ENCODE results near the gene RTF2. TPM values are rescaled to one million over a fixed set of nuclear protein-coding genes. Genes with fewer than 3 reads are reported as not detected.

RTF2 gene
- total RNA-seq, 2 experiments from 2014 or later, result 63.6 to 72.7 TPM

DNA sequence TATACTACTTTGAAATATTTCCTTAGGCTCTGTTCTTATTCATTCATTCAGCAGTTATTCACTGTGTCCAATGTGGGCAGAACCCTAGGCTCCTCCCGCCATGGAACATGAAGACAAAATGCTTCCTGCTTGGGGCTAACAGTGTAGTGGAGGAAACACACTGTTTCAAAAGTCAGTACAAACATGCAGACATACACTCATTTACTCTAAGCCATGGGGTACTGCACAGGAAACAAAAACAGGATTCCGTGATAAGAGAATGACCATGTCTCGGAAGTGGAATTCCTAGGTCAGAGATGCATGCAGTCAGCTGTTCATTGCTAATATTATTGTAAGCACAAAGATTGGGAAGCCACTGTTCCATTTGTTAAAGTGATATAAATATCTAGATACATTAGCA lies 37.7 kb downstream of the RTF2 start:
- Histone ChIP-seq H3K4me3 (ENCODE audit: low read depth, low read length, poor library complexity, severe bottlenecking) (no peak overlapping the region), H3K27ac (ENCODE audit: low read depth, low read length, poor library complexity, severe bottlenecking) (no peak overlapping the region), H3K4me1 (ENCODE audit: insufficient read depth, low read length, poor library complexity, severe bottlenecking) (no peaks in the 10 kb centered on the region), H3K9me3 (ENCODE audit: low read length) (no peaks in the 10 kb centered on the region), H2AFZ (ENCODE audit: low read length) (no peak overlapping the region), H3K79me2 (ENCODE audit: insufficient read depth, low read depth, low read length) (no peaks in the 10 kb centered on the region), H3K36me3 (ENCODE audit: insufficient read depth, low read length) (peaks cover 14% of the 10 kb centered on the region), H3K4me2 (ENCODE audit: low read length) (no peak overlapping the region), H3K9me2 (ENCODE audit: insufficient read depth, low read length) (no peaks in the 10 kb centered on the region), H4K20me1 (ENCODE audit: insufficient read depth, low read length) (no peaks in the 10 kb centered on the region)
- no peak for TF ChIP-seq EZH2phosphoT487 (IDR thresholded peaks at IDR 0.05; ENCODE audit: borderline replicate concordance, low read depth, low read length)
- TF ChIP-seq CTCF (conservative IDR thresholded peaks at IDR 0.05; ENCODE audit: low read length), result no peak
- POLR2A ChIA-PET, result interaction anchor here (0.8 kb wide), 1 partner anchor 7 kb away, joined by 5 read pairs; no protein-coding TSS in a partner anchor
- CTCF ChIA-PET (ENCODE audit: unreplicated experiment), result no interaction called here
- no peak for DNase-seq (ENCODE audit: low spot score)
- intact Hi-C loops (cut with micrococcal nuclease; ENCODE audit: unreplicated experiment), result no loop called here
- BruUV-seq (replicated peaks), result no TSS peak

- H4K20me1 ChIP-seq (ENCODE audit: insufficient read depth, low read length), result no peaks in the 10 kb centered on the region
- DNase-seq (ENCODE audit: low spot score), result no peak
- H3K27ac ChIP-seq (ENCODE audit: low read depth, low read length, poor library complexity, severe bottlenecking), result no peak overlapping the region
- H2AFZ ChIP-seq (ENCODE audit: low read length), result no peak overlapping the region
- H3K4me1 ChIP-seq (ENCODE audit: insufficient read depth, low read length, poor library complexity, severe bottlenecking), result no peaks in the 10 kb centered on the region
- no peaks in the 10 kb centered on the region for H3K79me2 ChIP-seq (ENCODE audit: insufficient read depth, low read depth, low read length)
- H3K9me2 ChIP-seq (ENCODE audit: insufficient read depth, low read length), result no peaks in the 10 kb centered on the region
- no peaks in the 10 kb centered on the region for H3K9me3 ChIP-seq (ENCODE audit: low read length)
- no peak for TF ChIP-seq CTCF (conservative IDR thresholded peaks at IDR 0.05; ENCODE audit: low read length)
- TF ChIP-seq EZH2phosphoT487 (IDR thresholded peaks at IDR 0.05; ENCODE audit: borderline replicate concordance, low read depth, low read length), result no peak
- intact Hi-C loops (cut with micrococcal nuclease; ENCODE audit: unreplicated experiment), result no loop called here
- POLR2A ChIA-PET, result no interaction called here
- no peak overlapping the region for H3K4me2 ChIP-seq (ENCODE audit: low read length)
- CTCF ChIA-PET (ENCODE audit: unreplicated experiment), result no interaction called here
- no peak overlapping the region for H3K4me3 ChIP-seq (ENCODE audit: low read depth, low read length, poor library complexity, severe bottlenecking)
- peaks cover 22% of the 10 kb centered on the region for H3K36me3 ChIP-seq (ENCODE audit: insufficient read depth, low read length)
- BruUV-seq (replicated peaks), result no TSS peak
Observed at GRCh38 chr20:56511926-56512325, 43.5 kb downstream of the RTF2 start.

DNA sequence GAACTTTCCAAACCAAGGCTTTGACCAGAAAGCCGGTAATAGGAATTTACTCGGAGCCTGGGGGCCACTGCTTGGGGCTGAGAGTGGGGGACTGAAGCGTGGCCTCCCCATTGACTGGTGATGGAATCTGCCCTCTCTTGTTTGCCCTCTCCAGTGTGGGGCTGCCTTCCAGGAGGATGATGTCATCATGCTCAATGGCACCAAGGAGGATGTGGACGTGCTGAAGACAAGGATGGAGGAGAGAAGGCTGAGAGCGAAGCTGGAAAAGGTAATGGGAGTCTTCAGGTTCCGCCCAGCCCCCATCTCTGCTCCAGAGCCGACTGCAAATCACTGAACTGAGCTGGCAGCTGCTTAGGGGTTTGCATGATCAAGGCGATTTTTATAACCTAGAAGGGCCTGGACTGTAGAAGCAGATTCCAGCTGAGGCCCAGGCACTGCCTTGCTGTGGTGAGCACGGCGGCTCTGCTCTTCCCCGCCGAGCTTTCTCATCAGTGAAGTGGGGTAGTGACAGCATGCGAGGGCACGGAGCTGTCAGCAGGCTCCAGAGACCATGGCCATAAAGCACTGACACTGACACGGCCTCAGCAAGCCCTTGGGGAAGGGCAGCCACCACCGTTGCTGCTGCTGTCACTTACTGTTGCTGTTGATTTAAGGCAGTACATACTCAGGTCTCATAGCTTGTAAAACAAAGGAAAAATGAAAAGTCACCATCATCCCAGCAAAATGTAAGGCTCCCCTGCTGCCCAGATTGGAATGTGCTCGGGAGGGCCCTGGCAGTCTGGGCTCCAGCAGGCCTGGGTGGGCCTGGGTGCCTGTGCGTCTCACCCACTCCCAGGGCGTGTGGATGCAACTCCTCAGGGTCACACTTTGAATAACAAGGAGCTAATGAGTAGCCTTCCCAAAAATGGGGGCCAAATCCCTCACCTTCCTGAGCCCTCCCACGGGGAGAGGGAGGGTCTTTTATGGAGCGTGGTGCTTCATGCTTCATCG lies 45.0 kb downstream of the RTF2 start:
- no TSS peak for BruUV-seq (replicated peaks)

More for the DNA sequence above, 45.0 kb downstream of the RTF2 start:
- Histone ChIP-seq H3K4me3 (ENCODE audit: low read depth, low read length, poor library complexity, severe bottlenecking) (no peak overlapping the region), H3K9me2 (ENCODE audit: insufficient read depth, low read length) (no peaks in the 10 kb centered on the region), H2AFZ (ENCODE audit: low read length) (no peak overlapping the region), H4K20me1 (ENCODE audit: insufficient read depth, low read length) (no peaks in the 10 kb centered on the region), H3K4me2 (ENCODE audit: low read length) (no peak overlapping the region), H3K79me2 (ENCODE audit: insufficient read depth, low read depth, low read length) (no peaks in the 10 kb centered on the region), H3K36me3 (ENCODE audit: insufficient read depth, low read length) (peaks cover 37% of the 10 kb centered on the region), H3K27ac (ENCODE audit: low read depth, low read length, poor library complexity, severe bottlenecking) (no peak overlapping the region), H3K9me3 (ENCODE audit: low read length) (no peaks in the 10 kb centered on the region), H3K4me1 (ENCODE audit: insufficient read depth, low read length, poor library complexity, severe bottlenecking) (no peaks in the 10 kb centered on the region)
- ChIA-PET CTCF (ENCODE audit: unreplicated experiment) (no interaction called here), POLR2A (interaction anchor here (1.4 kb wide), 1 partner anchor 8 kb away, joined by 5 read pairs; no protein-coding TSS in a partner anchor)
- intact Hi-C loops (cut with micrococcal nuclease; ENCODE audit: unreplicated experiment), result no loop called here
- DNase-seq (ENCODE audit: low spot score), result no peak
- no peak for TF ChIP-seq CTCF (conservative IDR thresholded peaks at IDR 0.05; ENCODE audit: low read length)

Measured in OCI-LY7 (cell line).